K562 (cell line): ENCODE measurements around the gene PRTFDC1. TPM values are rescaled to one million over a fixed set of nuclear protein-coding genes. Genes with fewer than 3 reads are reported as not detected.

ENCODE experiments used
- EP400 ChIP-seq: fragments of 450-650 bp; IDR thresholded peaks from 2 replicates; pipeline ENCODE4 v1.6.1; 2017; ENCODE audit warnings: antibody characterized with exemption, mild to moderate bottlenecking, moderate library complexity
- HDAC2 ChIP-seq: fragments of 450-650 bp; IDR thresholded peaks from 2 replicates; pipeline ENCODE4 v1.6.1; 2016; ENCODE audit warnings: mild to moderate bottlenecking
- HDAC8 ChIP-seq: fragments of 450-650 bp; IDR thresholded peaks from 2 replicates; pipeline ENCODE4 v1.6.1; 2016; ENCODE audit warnings: mild to moderate bottlenecking, missing genetic modification characterization, moderate library complexity, missing compliant biosample characterization
- NFE2L1 ChIP-seq: fragments of 450-650 bp; IDR thresholded peaks from 2 replicates; pipeline ENCODE4 v1.6.1; 2016; ENCODE audit warnings: missing genetic modification characterization, low read depth, mild to moderate bottlenecking, missing compliant biosample characterization, moderate library complexity, borderline replicate concordance
- NR2C2 ChIP-seq, 2 experiments: fragments of 200-800 bp in 1 of 2; sonication (Bioruptor generic) in 1 of 2; sonication (generic) in 1 of 2; formaldehyde crosslinking in 1 of 2; IDR thresholded peaks; 2 replicates each; pipeline versions ENCODE4 v1.6.1 to v1.8.0; 2016 to 2022; ENCODE audit warnings: mild to moderate bottlenecking in 1 of 2, missing compliant biosample characterization in 1 of 2, missing genetic modification characterization in 1 of 2, missing genetic modification reagents in 1 of 2
- PCBP2 ChIP-seq: fragments of 200-400 bp; formaldehyde crosslinking; IDR thresholded peaks from 2 replicates; pipeline ENCODE4 v1.6.1; 2018; ENCODE audit warnings: low read length, low read depth, mild to moderate bottlenecking, moderate library complexity; ENCODE audit not compliant: poor library complexity, severe bottlenecking
- TRIM24 ChIP-seq, 2 experiments: fragments of 450-650 bp; IDR thresholded peaks; 2 replicates each; pipeline ENCODE4 v1.6.1; 2016
- UBTF ChIP-seq, 2 experiments: IDR thresholded peaks; 2 replicates each; pipeline ENCODE4 v1.6.1; 2012; ENCODE audit warnings: improper control_type of control experiment in 2 of 2, low read depth in 2 of 2, low read length in 2 of 2, borderline replicate concordance in 1 of 2
- ZBTB40 ChIP-seq, 2 experiments: fragments of 450-650 bp in 1 of 2; sonication (generic) in 1 of 2; formaldehyde crosslinking in 1 of 2; IDR thresholded peaks; 2 replicates each; pipeline versions ENCODE4 v1.7.1 to v1.9.0; 2016 to 2022; ENCODE audit warnings: inconsistent platforms in 1 of 2, mild to moderate bottlenecking in 1 of 2, missing genetic modification reagents in 1 of 2
- ZNF217 ChIP-seq: sonication (generic); formaldehyde crosslinking; IDR thresholded peaks from 2 replicates; pipeline ENCODE4 v1.8.0; 2022; ENCODE audit warnings: mild to moderate bottlenecking, missing genetic modification reagents
- polyA plus RNA-seq, 8 experiments: library from polyadenylated mRNA; depleted of rRNA in 4 of 8; stranded (reverse) in 5 of 8; unstranded in 3 of 8; fragments of >200 nt; fragmentation: Nextera tagmentation in 2 of 8; fragmentation: Illumina TruSeq in 1 of 8; extraction: Ambion mirVana in 2 of 8; extraction: Trizol in 1 of 8; gene quantifications; 2 replicates each; pipeline versions ENCODE4 v1.2.1 to v1.2.3, GENCODE V29; 2011 to 2014; ENCODE audit warnings: inconsistent platforms in 1 of 8, missing spikeins in 1 of 8
- total RNA-seq, 7 experiments: library from RNA; depleted of rRNA in 6 of 7; stranded (reverse); fragments of >200 nt in 6 of 7; fragmentation: Illumina TruSeq in 2 of 7; extraction: Trizol in 2 of 7; gene quantifications; 2 replicates each; pipeline versions ENCODE4 v1.2.1 to v1.2.3, GENCODE V29; 2011 to 2021; ENCODE audit warnings: low replicate concordance in 1 of 7
- TF ChIP-seq, protein P1 (sequence below): sonication (generic); formaldehyde crosslinking; IDR thresholded peaks from 2 replicates; pipeline ENCODE4 v1.8.1; 2023; ENCODE audit warnings: mild to moderate bottlenecking, missing genetic modification reagents

Gene PRTFDC1
- total and polyA plus RNA-seq, 9 of the 15 experiments (the other 6 are each of a cell fraction or from before 2014, with no cell fraction given), result 7.0 to 27.6 (median 10.0) TPM

GRCh38 chr10:24951201-24952142 lies 934 bp downstream of the PRTFDC1 start (continued):
- no peak for TF ChIP-seq ZBTB40 (IDR thresholded peaks at IDR 0.05)
- no peak for TF ChIP-seq ZBTB40 (CRISPR knock-in tag; IDR thresholded peaks at IDR 0.05)
- no peak for TF ChIP-seq PCBP2
- TF ChIP-seq, protein P1, sequence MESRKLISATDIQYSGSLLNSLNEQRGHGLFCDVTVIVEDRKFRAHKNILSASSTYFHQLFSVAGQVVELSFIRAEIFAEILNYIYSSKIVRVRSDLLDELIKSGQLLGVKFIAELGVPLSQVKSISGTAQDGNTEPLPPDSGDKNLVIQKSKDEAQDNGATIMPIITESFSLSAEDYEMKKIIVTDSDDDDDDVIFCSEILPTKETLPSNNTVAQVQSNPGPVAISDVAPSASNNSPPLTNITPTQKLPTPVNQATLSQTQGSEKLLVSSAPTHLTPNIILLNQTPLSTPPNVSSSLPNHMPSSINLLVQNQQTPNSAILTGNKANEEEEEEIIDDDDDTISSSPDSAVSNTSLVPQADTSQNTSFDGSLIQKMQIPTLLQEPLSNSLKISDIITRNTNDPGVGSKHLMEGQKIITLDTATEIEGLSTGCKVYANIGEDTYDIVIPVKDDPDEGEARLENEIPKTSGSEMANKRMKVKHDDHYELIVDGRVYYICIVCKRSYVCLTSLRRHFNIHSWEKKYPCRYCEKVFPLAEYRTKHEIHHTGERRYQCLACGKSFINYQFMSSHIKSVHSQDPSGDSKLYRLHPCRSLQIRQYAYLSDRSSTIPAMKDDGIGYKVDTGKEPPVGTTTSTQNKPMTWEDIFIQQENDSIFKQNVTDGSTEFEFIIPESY (CRISPR knock-in tag), result no peak
- TF ChIP-seq TRIM24 (IDR thresholded peaks at IDR 0.05), result no peak
- TF ChIP-seq ZNF217, result no peak
- no peak for TF ChIP-seq NR2C2 (CRISPR knock-in tag; IDR thresholded peaks at IDR 0.05)
- TF ChIP-seq NR2C2 (tag; IDR thresholded peaks at IDR 0.05), result peak; percentile 91
- 0 out of 4 replicates have a peak, but pooled peaks of 1 of the 2 experiments have one; percentile 9 for TF ChIP-seq UBTF (IDR thresholded peaks at IDR 0.05; ENCODE audit: borderline replicate concordance in 1 of 2, low read depth in 2 of 2, low read length in 2 of 2)
- TF ChIP-seq EP400, result peak; percentile 60
- TF ChIP-seq HDAC2, result no peak; the same call in 1 of the 2 replicates
- TF ChIP-seq HDAC8 (tag), result no peak
- no peak for TF ChIP-seq NFE2L1 (tag)
